Measurements from ENCODE around the gene ITPA.
"Not testable (repeated sequence)": the region's sequence is repeated elsewhere in the genome, so short reads cannot be mapped to it uniquely, and the experiment has no call there.

The ITPA gene

GRCh38 chr20:3199976-3200755 lies 9.1 kb upstream of the ITPA start:
- DNase-seq (ENCODE audit: low read depth in 2 of 2) = no peak

GRCh38 chr20:3202965-3203314 lies 6.4 kb upstream of the ITPA start:
- no peak for DNase-seq (ENCODE audit: low read depth in 2 of 2)

GRCh38 chr20:3203315-3204123 lies 5.8 kb upstream of the ITPA start:
- DNase-seq (ENCODE audit: low read depth in 2 of 2) = no peak

- peak; percentile 91 for DNase-seq (ENCODE audit: low read depth in 2 of 2)
Measured at GRCh38 chr20:3204124-3204794, 5.0 kb upstream of the ITPA start, which contains the start of gene DDRGK1. Gene DDRGK1, minus strand, starts transcription at chr20:3204682. Its CDS starts 55 bp downstream, at chr20:3204627.

- DNase-seq (ENCODE audit: low read depth in 2 of 2) = no peak
Measured at GRCh38 chr20:3208786-3209256, 477 bp upstream of the ITPA start.

GRCh38 chr20:3209946-3210317 lies 634 bp downstream of the ITPA start:
- DNase-seq (ENCODE audit: low read depth in 2 of 2) = no peak

GRCh38 chr20:3210346-3210745 lies 1.0 kb downstream of the ITPA start:
- DNase-seq (ENCODE audit: low read depth in 2 of 2) = no peak

GRCh38 chr20:3213226-3213625 lies 3.9 kb downstream of the ITPA start:
- no peak for DNase-seq (ENCODE audit: low read depth in 2 of 2)

GRCh38 chr20:3215359-3215917 lies 6.1 kb downstream of the ITPA start:
- not testable (repeated sequence) for DNase-seq (ENCODE audit: low read depth in 2 of 2)

- DNase-seq (ENCODE audit: low read depth in 2 of 2) = peak; percentile 60 to 69
Measured at GRCh38 chr20:3218307-3218988, 9.2 kb downstream of the ITPA start.

- DNase-seq (ENCODE audit: low read depth in 2 of 2) = no peak
Measured at GRCh38 chr20:3221398-3222226, 12.3 kb downstream of the ITPA start.

- no peak for DNase-seq (ENCODE audit: low read depth in 2 of 2)
Measured at GRCh38 chr20:3222635-3223600, 13.6 kb downstream of the ITPA start.

GRCh38 chr20:3223651-3223993 lies 14.3 kb downstream of the ITPA start:
- no peak for DNase-seq (ENCODE audit: low read depth in 2 of 2)

- no peak for DNase-seq (ENCODE audit: low read depth in 2 of 2)
Measured at GRCh38 chr20:3223994-3224680, 14.8 kb downstream of the ITPA start.

- DNase-seq (ENCODE audit: low read depth in 2 of 2) = no peak
Measured at GRCh38 chr20:3224681-3225421, 15.6 kb downstream of the ITPA start.

GRCh38 chr20:3226093-3226492 lies 16.8 kb downstream of the ITPA start:
- no peak for DNase-seq (ENCODE audit: low read depth in 2 of 2)

GRCh38 chr20:3226864-3227263 lies 17.6 kb downstream of the ITPA start:
- no peak for DNase-seq (ENCODE audit: low read depth in 2 of 2)

- no peak for DNase-seq (ENCODE audit: low read depth in 2 of 2)
Measured at GRCh38 chr20:3227506-3227905, 18.2 kb downstream of the ITPA start.

Data from stimulated activated CD4-positive, alpha-beta T cell treated with anti-CD3 and anti-CD28 coated beads, Interleukin-1b, Interleukin-23, amount 100 ng/mL, for 4 hours (primary cell).